ENCODE measurements around the gene SGCD. TPM values are rescaled to one million over a fixed set of nuclear protein-coding genes. Genes with fewer than 3 reads are reported as not detected.

Gene SGCD
- total RNA-seq, 4 donors from 2014 or later = 0.37 to 3.7 (median 2.4) TPM

DNA sequence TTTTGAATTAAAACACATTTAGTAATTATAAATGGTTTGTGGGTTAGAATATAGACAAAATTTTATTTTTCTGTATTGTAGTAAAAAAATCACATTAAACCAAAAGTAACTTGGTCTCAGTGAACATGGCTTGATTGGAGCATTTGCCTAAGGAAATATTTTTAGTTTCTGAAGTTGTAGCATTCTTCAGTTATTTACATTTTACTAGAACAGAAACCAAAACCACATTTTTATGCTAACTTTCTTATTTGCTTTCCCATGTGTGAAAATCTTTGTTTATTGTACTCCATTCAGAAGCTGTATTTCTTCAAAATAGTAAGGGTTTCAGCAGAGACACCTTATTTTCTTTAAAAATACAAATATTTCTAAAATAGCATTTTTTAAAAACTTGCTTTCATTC, 129.9 kb downstream of the SGCD start:
- Histone ChIP-seq H3K4me3 (no peak overlapping the region), H3K4me1 (peaks cover 0 to 6% (median 0%) of the 10 kb centered on the region in 4 donors), H3K27me3 (no peaks in the 10 kb centered on the region), H3K36me3 (no peaks in the 10 kb centered on the region), H3K9me3 (no peaks in the 10 kb centered on the region), H3K27ac (no peak overlapping the region)
- in situ Hi-C loops (cut with MboI; ENCODE audit: low pct_ligation_motif_present in 1 of 4, low pct_unique_long_range_greater_than_20kb in 1 of 4, low sequenced_read_pairs in 3 of 4) (no loop called here), intact Hi-C loops (cut with DNase I; ENCODE audit: low total_unique reads) (no loop called here)
- DNase-seq = no peak
- TF ChIP-seq POLR2A (IDR thresholded peaks at IDR 0.05) (no peak), EP300 (IDR thresholded peaks at IDR 0.05; ENCODE audit: low read depth) (no peak)
- TF ChIP-seq, protein P1, sequence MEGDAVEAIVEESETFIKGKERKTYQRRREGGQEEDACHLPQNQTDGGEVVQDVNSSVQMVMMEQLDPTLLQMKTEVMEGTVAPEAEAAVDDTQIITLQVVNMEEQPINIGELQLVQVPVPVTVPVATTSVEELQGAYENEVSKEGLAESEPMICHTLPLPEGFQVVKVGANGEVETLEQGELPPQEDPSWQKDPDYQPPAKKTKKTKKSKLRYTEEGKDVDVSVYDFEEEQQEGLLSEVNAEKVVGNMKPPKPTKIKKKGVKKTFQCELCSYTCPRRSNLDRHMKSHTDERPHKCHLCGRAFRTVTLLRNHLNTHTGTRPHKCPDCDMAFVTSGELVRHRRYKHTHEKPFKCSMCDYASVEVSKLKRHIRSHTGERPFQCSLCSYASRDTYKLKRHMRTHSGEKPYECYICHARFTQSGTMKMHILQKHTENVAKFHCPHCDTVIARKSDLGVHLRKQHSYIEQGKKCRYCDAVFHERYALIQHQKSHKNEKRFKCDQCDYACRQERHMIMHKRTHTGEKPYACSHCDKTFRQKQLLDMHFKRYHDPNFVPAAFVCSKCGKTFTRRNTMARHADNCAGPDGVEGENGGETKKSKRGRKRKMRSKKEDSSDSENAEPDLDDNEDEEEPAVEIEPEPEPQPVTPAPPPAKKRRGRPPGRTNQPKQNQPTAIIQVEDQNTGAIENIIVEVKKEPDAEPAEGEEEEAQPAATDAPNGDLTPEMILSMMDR (IDR thresholded peaks at IDR 0.05) = no peak

DNA sequence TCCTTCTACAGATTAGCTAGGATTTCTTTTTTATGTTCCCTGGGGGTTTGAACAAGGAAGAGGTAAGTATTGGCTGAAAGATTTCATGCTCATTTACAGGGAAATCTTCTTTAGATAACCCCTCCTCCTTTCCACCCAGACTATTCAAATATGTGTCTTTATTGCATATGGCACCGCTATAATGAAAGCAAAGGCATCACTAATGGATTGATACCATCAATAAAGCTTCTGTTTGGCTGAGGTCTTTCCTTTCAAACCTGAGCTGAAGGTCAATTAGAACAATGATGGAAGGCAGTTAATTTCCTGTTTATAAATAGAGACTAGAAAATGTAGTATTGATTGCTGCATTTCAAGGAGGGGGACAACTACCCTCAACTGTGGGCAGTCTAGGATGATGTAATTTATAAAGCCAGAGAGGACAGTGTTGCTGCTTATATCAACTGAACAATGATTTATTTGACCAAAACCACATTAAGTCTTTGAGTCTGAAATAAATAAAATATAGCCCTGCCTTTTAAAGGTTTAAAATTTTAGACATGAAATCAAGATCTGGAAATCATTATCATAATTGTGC, 132.9 kb downstream of the SGCD start:
- Histone ChIP-seq H3K9me3 (no peaks in the 10 kb centered on the region), H3K36me3 (no peaks in the 10 kb centered on the region), H3K27ac (no peak overlapping the region), H3K4me3 (no peak overlapping the region), H3K27me3 (no peaks in the 10 kb centered on the region), H3K4me1 (peaks cover 0 to 6% (median 0%) of the 10 kb centered on the region in 4 donors)
- TF ChIP-seq POLR2AphosphoS5 (IDR thresholded peaks at IDR 0.05) (no peak), EP300 (IDR thresholded peaks at IDR 0.05; ENCODE audit: low read depth) (no peak)
- TF ChIP-seq, protein P1 (IDR thresholded peaks at IDR 0.05) = no peak
- no peak for DNase-seq
- WGBS, 2 donors (ENCODE audit: low coverage in 1 of 2) = 82 to 83% methylated on average over 1 of the region's 1 CpG
- in situ Hi-C loops (cut with MboI; ENCODE audit: low pct_ligation_motif_present in 1 of 4, low pct_unique_long_range_greater_than_20kb in 1 of 4, low sequenced_read_pairs in 3 of 4) = no loop called here
- intact Hi-C loops (cut with DNase I; ENCODE audit: low total_unique reads) = loop anchor here (5.0 kb wide), 1 partner anchor 308 kb away; no protein-coding TSS in a partner anchor

DNA sequence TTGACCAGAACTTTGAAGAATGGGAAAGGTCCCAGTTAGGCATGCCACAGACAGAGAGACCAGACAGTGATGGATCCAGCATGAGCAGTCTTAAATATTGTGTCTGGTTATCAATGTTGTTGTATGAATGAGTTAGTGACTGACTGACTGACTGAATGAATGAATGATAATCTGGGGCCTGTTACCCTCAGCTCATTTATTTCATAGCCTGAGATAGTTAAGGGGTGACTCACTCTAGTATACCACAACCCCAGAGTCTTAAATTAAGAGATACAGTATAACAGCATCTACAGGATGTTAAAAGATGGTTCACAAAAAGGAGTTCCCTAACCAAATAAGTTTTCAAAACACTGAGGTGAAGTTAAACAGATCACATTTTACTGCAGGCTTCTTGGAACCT, 133.5 kb downstream of the SGCD start:
- intact Hi-C loops (cut with DNase I; ENCODE audit: low total_unique reads) = loop anchor here (5.0 kb wide), 1 partner anchor 308 kb away; no protein-coding TSS in a partner anchor
- Histone ChIP-seq H3K36me3 (no peaks in the 10 kb centered on the region), H3K27me3 (no peaks in the 10 kb centered on the region), H3K4me3 (no peak overlapping the region), H3K27ac (no peak overlapping the region), H3K4me1 (peaks cover 0 to 6% (median 0%) of the 10 kb centered on the region in 4 donors), H3K9me3 (no peaks in the 10 kb centered on the region)
- no peak for DNase-seq
- no peak for TF ChIP-seq POLR2AphosphoS5 (IDR thresholded peaks at IDR 0.05)
- in situ Hi-C loops (cut with MboI; ENCODE audit: low pct_ligation_motif_present in 1 of 4, low pct_unique_long_range_greater_than_20kb in 1 of 4, low sequenced_read_pairs in 3 of 4) = no loop called here

DNA sequence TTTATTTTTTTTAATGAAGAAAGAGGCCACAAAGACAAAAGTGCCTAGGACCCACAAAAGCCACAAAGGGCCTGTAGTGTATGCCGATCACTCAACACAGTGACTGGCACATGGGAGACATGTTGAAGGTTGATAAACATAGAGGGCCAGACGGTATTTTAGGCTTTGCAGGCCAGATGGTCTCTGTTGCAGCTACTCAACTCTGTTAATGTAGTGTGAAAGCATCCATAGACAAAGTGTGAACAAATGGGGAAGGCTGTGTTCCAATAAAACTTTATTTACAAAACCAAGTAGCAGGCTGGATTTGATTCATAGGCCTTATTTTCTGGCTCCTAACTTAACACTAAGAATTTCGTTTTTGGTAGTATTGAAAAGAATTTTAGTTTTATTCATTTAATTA, 139.9 kb downstream of the SGCD start:
- in situ Hi-C loops (cut with MboI; ENCODE audit: low pct_ligation_motif_present in 1 of 4, low pct_unique_long_range_greater_than_20kb in 1 of 4, low sequenced_read_pairs in 3 of 4) = no loop called here
- TF ChIP-seq POLR2AphosphoS5 (IDR thresholded peaks at IDR 0.05) (no peak), POLR2A (IDR thresholded peaks at IDR 0.05) (no peak), EP300 (IDR thresholded peaks at IDR 0.05; ENCODE audit: low read depth) (no peak)
- TF ChIP-seq, protein P1 (IDR thresholded peaks at IDR 0.05) = no peak

DNA sequence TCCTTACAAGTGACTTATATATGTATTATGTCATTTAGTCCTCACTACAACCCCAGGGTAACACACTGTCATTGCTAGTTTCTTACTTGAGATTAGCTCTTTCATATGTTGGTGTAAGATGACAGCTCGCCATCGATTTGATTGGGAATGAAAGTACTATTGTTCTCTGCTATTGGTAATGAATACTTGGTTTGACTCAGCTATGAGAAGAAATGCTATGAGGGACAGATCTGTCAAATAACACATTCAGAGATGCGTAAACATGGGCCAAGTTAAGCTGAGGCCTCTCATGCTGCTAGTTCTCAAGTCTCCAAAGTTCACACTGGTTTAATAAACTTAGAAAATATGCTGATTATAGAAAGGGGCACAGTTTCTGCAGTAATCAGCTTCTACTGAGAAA, 142.7 kb downstream of the SGCD start:
- in situ Hi-C loops (cut with MboI; ENCODE audit: low pct_ligation_motif_present in 1 of 4, low pct_unique_long_range_greater_than_20kb in 1 of 4, low sequenced_read_pairs in 3 of 4) = no loop called here
- DNase-seq = no peak
- H3K4me3 ChIP-seq = no peak overlapping the region
- no peaks in the 10 kb centered on the region for H3K9me3 ChIP-seq
- intact Hi-C loops (cut with DNase I; ENCODE audit: low total_unique reads) = no loop called here
- H3K27me3 ChIP-seq = no peaks in the 10 kb centered on the region
- H3K4me1 ChIP-seq = peaks cover 0 to 6% (median 4%) of the 10 kb centered on the region in 4 donors
- no peak overlapping the region for H3K27ac ChIP-seq
- WGBS, 2 donors (ENCODE audit: low coverage in 1 of 2) = 83 to 100% methylated on average over 1 to 3 of the region's 3 CpGs
- no peaks in the 10 kb centered on the region for H3K36me3 ChIP-seq
- TF ChIP-seq POLR2AphosphoS5 (IDR thresholded peaks at IDR 0.05) = no peak
- TF ChIP-seq, protein P1 (IDR thresholded peaks at IDR 0.05) = no peak
- no peak for TF ChIP-seq POLR2A (IDR thresholded peaks at IDR 0.05)
- TF ChIP-seq EP300 (IDR thresholded peaks at IDR 0.05; ENCODE audit: low read depth) = no peak

More for the DNA sequence above, 139.9 kb downstream of the SGCD start:
- H3K9me3 ChIP-seq = no peaks in the 10 kb centered on the region
- WGBS, 2 donors (ENCODE audit: low coverage in 1 of 2) = 54 to 70% methylated on average over 3 of the region's 3 CpGs
- H3K4me1 ChIP-seq = no peaks in the 10 kb centered on the region
- no peak overlapping the region for H3K27ac ChIP-seq
- DNase-seq = no peak
- no peak overlapping the region for H3K4me3 ChIP-seq
- no peaks in the 10 kb centered on the region for H3K36me3 ChIP-seq
- intact Hi-C loops (cut with DNase I; ENCODE audit: low total_unique reads) = no loop called here
- H3K27me3 ChIP-seq = no peaks in the 10 kb centered on the region

Measured in transverse colon (tissue), 4 donors.